Cardiac muscle cell (in vitro differentiated cells and primary cell): ENCODE results near the gene CGN. TPM values are rescaled to one million over a fixed set of nuclear protein-coding genes. Genes with fewer than 3 reads are reported as not detected.

Experiments used
- DNase-seq, 2 donors: peaks; one replicate each; pipeline versions ENCODE4 v3.0.0 to v3.0.0-alpha.2; 2010 to 2017; ENCODE audit warnings: low read depth in 1 of 2, low spot score in 1 of 2
- H3K27ac ChIP-seq: fragments of 200-600 bp; sonication (generic); 2 replicates; pipeline ENCODE4 v1.5.1; 2016
- H3K27me3 ChIP-seq: fragments of 200-600 bp; sonication (generic); 2 replicates; pipeline ENCODE4 v1.6.0; 2016; ENCODE audit warnings: control low read depth
- H3K36me3 ChIP-seq: fragments of 200-600 bp; sonication (generic); 2 replicates; pipeline ENCODE4 v1.5.1; 2016; ENCODE audit warnings: control low read depth
- H3K4me1 ChIP-seq: fragments of 200-600 bp; sonication (generic); 2 replicates; pipeline ENCODE4 v1.8.1; 2017; ENCODE audit warnings: low read depth, mild to moderate bottlenecking, mixed run types
- H3K4me3 ChIP-seq: fragments of 200-600 bp; sonication (generic); 2 replicates; pipeline ENCODE4 v1.5.1; 2016; ENCODE audit warnings: mild to moderate bottlenecking
- H3K9me3 ChIP-seq: fragments of 200-600 bp; sonication (generic); 2 replicates; pipeline ENCODE4 v1.5.1; 2017; ENCODE audit warnings: low read depth, mild to moderate bottlenecking, control low read depth
- polyA plus RNA-seq: library from polyadenylated mRNA; unstranded; fragments of >200 nt; fragmentation: Nextera tagmentation; extraction: Ambion mirVana; gene quantifications from 2 replicates; pipeline ENCODE4 v1.2.1, GENCODE V29; 2016
- total RNA-seq: library from RNA; depleted of rRNA; stranded (reverse); fragments of >200 nt; gene quantifications from 2 replicates; pipeline ENCODE4 v1.2.3, GENCODE V29; 2016
- TF ChIP-seq, protein P1 (sequence below): IDR thresholded peaks from 2 replicates; pipeline ENCODE4 v1.5.1; 2012; ENCODE audit warnings: low read depth, mild to moderate bottlenecking, low read length

Gene CGN
- total and polyA plus RNA-seq, 2 experiments from 2014 or later: 1.2 to 4.3 TPM

GRCh38 chr1:151565502-151566189, 54.5 kb downstream of the CGN start:
- TF ChIP-seq, protein P1, sequence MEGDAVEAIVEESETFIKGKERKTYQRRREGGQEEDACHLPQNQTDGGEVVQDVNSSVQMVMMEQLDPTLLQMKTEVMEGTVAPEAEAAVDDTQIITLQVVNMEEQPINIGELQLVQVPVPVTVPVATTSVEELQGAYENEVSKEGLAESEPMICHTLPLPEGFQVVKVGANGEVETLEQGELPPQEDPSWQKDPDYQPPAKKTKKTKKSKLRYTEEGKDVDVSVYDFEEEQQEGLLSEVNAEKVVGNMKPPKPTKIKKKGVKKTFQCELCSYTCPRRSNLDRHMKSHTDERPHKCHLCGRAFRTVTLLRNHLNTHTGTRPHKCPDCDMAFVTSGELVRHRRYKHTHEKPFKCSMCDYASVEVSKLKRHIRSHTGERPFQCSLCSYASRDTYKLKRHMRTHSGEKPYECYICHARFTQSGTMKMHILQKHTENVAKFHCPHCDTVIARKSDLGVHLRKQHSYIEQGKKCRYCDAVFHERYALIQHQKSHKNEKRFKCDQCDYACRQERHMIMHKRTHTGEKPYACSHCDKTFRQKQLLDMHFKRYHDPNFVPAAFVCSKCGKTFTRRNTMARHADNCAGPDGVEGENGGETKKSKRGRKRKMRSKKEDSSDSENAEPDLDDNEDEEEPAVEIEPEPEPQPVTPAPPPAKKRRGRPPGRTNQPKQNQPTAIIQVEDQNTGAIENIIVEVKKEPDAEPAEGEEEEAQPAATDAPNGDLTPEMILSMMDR: no peak
- no peaks in the 10 kb centered on the region for H3K27me3 ChIP-seq
- no peak overlapping the region for H3K27ac ChIP-seq
- H3K36me3 ChIP-seq: peaks cover 18% of the 10 kb centered on the region
- H3K4me1 ChIP-seq: no peaks in the 10 kb centered on the region
- no peak for DNase-seq
- no peaks in the 10 kb centered on the region for H3K9me3 ChIP-seq
- no peak overlapping the region for H3K4me3 ChIP-seq

DNA sequence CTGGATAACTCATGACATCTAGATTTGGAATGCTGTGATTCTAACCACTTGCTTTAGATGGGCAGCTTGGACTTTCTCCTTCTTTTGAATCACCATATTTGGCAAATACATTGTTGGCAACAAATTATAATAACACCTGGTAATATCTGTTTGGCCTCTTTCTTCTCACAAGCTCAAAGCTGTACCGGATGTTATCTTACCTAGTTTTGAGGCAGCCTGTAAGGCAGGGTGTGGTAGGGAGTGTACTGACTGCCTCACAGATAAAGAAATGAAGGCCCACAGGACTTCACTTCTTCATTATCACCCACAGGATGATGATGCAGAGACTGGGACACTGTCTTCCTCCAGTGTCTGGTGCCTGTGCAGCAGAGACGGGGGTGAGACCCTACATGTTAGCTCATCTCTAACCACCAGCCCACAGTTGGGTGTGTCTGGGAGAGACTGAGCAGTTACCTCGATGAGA, 57.5 kb downstream of the CGN start:
- TF ChIP-seq, protein P1: no peak
- peaks cover 21% of the 10 kb centered on the region for H3K36me3 ChIP-seq

DNA sequence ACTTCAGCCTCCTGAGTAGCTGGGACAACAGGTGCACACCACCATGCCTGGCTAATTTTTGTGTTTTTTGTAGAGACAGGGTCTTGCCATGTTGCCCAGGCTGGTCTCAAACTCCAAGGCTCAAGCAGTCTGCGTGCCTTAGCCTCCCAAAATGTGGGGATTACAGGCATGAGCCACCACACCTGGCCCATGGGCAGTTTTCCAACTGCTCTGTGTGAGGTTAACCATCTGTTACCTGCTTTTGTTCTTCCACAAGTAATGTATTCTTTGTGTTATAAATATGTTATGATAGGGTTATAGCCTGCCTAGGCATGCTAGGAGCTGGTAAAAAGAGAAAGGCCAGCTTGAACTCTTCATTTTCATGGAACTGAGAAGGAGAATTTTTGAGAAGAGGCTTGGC, 59.6 kb downstream of the CGN start:
- no peak for DNase-seq
- TF ChIP-seq, protein P1: no peak
- Histone ChIP-seq H3K4me1 (no peaks in the 10 kb centered on the region), H3K4me3 (no peak overlapping the region), H3K27ac (no peak overlapping the region), H3K27me3 (no peaks in the 10 kb centered on the region), H3K9me3 (no peaks in the 10 kb centered on the region), H3K36me3 (peaks cover 11% of the 10 kb centered on the region)

More for the DNA sequence above, 57.5 kb downstream of the CGN start:
- DNase-seq: no peak
- no peak overlapping the region for H3K27ac ChIP-seq
- H3K27me3 ChIP-seq: no peaks in the 10 kb centered on the region
- H3K4me3 ChIP-seq: no peak overlapping the region
- H3K9me3 ChIP-seq: no peaks in the 10 kb centered on the region
- H3K4me1 ChIP-seq: no peaks in the 10 kb centered on the region

DNA sequence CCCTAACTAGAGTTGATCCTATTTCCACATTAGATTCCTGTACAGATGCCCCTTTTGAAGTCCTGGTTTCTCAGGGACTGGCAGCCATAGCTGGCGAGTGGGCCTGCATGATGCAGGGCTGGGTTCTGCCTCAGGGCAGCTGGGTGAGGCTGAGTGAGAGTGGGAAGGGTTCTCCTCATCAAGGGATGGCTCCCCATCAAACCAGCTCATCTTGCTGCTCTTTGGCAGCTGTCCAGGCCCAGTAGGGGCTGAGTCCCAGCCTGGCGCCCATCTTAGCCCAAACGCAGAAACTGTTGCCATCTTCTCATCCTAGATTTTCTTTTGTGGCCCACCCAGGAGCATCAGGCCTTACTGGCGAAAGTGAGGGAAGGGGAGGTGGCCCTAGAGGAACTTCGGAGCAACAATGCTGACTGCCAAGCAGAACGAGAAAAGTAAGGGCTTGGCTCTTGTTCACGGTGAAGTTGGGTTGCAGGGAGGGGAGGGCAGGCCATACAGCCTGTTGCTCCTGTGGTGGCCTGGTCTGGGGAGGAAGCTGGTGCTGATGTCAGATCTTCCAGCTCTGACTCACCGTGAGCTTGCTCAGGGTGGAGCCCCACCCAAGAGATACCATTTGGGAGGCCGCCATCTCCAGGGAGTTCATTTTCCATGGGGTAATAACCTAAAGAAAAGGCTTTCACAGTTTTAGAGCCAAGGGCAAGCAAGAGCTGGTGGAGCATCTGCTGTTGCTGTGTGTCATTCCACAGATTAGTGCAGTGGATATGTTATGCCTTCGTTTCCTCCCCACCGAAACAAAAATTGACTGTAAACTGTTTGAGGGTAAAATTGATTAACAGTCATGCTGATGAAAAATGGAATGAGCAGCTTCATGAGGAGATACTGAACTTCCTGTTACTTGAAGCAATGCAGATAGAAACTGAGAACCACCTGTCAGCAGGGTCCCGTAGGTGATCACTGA, 63.7 kb downstream of the CGN start:
- TF ChIP-seq, protein P1: no peak
- peak in 1 of 2 donors; percentile 84 for DNase-seq
- Histone ChIP-seq H3K4me1 (no peaks in the 10 kb centered on the region), H3K4me3 (no peak overlapping the region), H3K27ac (no peak overlapping the region), H3K36me3 (peaks cover 8% of the 10 kb centered on the region), H3K9me3 (no peaks in the 10 kb centered on the region), H3K27me3 (no peaks in the 10 kb centered on the region)

DNA sequence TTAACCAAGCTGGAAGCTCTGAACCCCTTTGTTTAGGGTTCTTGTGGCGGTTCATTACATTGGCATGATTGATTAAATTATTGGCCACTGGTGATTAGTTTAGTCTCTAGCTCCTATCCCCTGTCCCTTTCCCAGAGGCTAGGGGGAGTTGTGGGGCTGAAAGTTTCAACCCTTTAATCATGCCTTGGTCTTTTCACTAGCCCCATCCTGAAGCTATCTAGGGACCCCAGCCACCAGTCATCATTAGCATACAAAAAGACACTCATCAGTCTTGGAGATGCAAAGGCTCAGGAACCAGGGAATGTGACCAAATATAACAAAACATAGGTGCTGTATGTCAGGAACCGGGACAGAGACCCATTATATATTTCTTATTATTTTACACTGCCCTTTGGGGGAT, 66.0 kb downstream of the CGN start:
- H3K27ac ChIP-seq: no peak overlapping the region
- no peaks in the 10 kb centered on the region for H3K27me3 ChIP-seq
- H3K9me3 ChIP-seq: no peaks in the 10 kb centered on the region
- no peaks in the 10 kb centered on the region for H3K4me1 ChIP-seq
- no peak overlapping the region for H3K4me3 ChIP-seq
- TF ChIP-seq, protein P1: no peak
- H3K36me3 ChIP-seq: peaks cover 6% of the 10 kb centered on the region
- no peak for DNase-seq
